Spleen (tissue), 7 donors: ENCODE results near the gene ZNF500.
A peak's percentile ranks its signal among the peaks of the same experiment; 100 is the strongest.

Experiments used
- POLR2A ChIP-seq, 3 donors: fragments of 450-650 bp; IDR thresholded peaks; one replicate each; pipeline ENCODE4 v1.5.1; 2017; ENCODE audit warnings: antibody characterized with exemption in 3 of 3, mild to moderate bottlenecking in 1 of 3
- POLR2AphosphoS5 ChIP-seq, 3 donors: sonication (generic); formaldehyde crosslinking; IDR thresholded peaks; one replicate each; pipeline ENCODE4 v1.5.1; 2017; ENCODE audit warnings: antibody characterized with exemption in 3 of 3
- TF ChIP-seq, protein P1 (sequence below), 11 experiments: fragments of 200-600 bp in 7 of 11; fragments of 450-650 bp in 4 of 11; sonication (generic) in 4 of 11; IDR thresholded peaks in 8 of 11; conservative IDR thresholded peaks in 3 of 11; 1 replicate in 7 of 11; 2 replicates in 4 of 11; pipeline versions ENCODE4 v1.4.0 to v1.8.0; 2016 to 2021; ENCODE audit warnings: antibody characterized with exemption in 11 of 11, inconsistent platforms in 4 of 11, mild to moderate bottlenecking in 1 of 11
- donor health status: DM: no; HTN: no; CAD: no; lungs with moderate emphysema.
- donor health status: DM: no; HTN: no; CAD: no.
- donor health status: DM: no; HTN: no; CAD: no.

DNA sequence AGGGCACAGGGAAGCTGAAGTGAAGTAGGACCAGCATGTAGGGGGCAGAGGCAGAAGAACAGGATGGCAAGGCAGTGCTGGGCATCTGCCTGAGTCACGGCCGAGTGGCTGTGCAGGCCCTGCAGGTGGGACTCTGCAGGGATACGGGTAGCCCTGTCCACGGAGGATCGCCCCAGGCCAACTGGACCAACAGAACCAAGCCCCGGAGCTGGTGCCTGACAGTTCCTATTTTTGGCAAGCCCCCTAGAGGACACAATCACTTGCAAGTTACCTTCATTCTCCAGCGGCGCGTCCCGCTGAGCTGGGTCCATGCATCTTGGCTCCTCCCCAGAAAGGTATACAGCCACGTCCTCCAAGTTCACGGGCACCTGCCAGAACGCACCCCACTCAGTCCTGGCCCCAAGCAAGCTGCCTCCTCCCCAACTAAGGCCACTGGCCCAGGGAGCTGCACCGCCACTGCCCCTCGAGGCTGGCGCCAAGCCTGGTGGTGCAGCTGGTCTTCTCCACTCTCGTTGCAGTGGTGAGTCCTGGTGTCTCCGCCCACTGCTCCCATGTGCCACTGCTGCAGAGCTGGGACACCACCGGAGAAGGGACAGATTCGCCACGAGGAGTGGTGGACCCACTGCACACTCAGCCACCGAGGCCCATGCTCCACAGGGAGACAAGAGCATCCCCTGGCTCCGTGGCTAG, 6.6 kb downstream of the ZNF500 start:
- TF ChIP-seq, protein P1, sequence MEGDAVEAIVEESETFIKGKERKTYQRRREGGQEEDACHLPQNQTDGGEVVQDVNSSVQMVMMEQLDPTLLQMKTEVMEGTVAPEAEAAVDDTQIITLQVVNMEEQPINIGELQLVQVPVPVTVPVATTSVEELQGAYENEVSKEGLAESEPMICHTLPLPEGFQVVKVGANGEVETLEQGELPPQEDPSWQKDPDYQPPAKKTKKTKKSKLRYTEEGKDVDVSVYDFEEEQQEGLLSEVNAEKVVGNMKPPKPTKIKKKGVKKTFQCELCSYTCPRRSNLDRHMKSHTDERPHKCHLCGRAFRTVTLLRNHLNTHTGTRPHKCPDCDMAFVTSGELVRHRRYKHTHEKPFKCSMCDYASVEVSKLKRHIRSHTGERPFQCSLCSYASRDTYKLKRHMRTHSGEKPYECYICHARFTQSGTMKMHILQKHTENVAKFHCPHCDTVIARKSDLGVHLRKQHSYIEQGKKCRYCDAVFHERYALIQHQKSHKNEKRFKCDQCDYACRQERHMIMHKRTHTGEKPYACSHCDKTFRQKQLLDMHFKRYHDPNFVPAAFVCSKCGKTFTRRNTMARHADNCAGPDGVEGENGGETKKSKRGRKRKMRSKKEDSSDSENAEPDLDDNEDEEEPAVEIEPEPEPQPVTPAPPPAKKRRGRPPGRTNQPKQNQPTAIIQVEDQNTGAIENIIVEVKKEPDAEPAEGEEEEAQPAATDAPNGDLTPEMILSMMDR (IDR thresholded peaks at IDR 0.05 in 8 of 11, conservative IDR thresholded peaks at IDR 0.05 in 3 of 11) = no peak
- TF ChIP-seq POLR2A (IDR thresholded peaks at IDR 0.05) (no peak), POLR2AphosphoS5 (IDR thresholded peaks at IDR 0.05) (peak in 2 of 3 donors; percentile 26 to 35)
